ENCODE data around the gene ACSS1.

GRCh38 chr20:24980291-24981053 lies 77.5 kb downstream of the ACSS1 start:
- TF ChIP-seq YY1 (IDR thresholded peaks at IDR 0.05; ENCODE audit: insufficient read depth, insufficient read length) (no peak), ZNF274 (IDR thresholded peaks at IDR 0.05; ENCODE audit: low read depth, low read length) (no peak), SUZ12 (IDR thresholded peaks at IDR 0.05; ENCODE audit: extremely low read depth, insufficient read depth, insufficient read length) (no peak)
